Heart right ventricle (tissue), 16 donors: ENCODE data around the gene TIAM1. TPM values are rescaled to one million over a fixed set of nuclear protein-coding genes. Genes with fewer than 3 reads are reported as not detected.
A peak's percentile ranks its signal among the peaks of the same experiment; 100 is the strongest.

ENCODE experiments used
- ATAC-seq, 8 donors: fragments of 200-7000 bp; cut with Tn5 transposase; one replicate each; pipeline ENCODE4 v1.9.1; 2020; ENCODE audit warnings: mild to moderate bottlenecking in 8 of 8, moderate library complexity in 8 of 8, moderate number of reproducible peaks in 1 of 8
- DNase-seq, 2 donors: peaks; one replicate each; pipeline ENCODE4 v3.0.0-alpha.2; 2020
- H3K27ac ChIP-seq, 10 donors: fragments of 200-600 bp; sonication (generic) in 2 of 10; one replicate each; pipeline versions ENCODE4 v1.5.0 to v1.8.0; 2020 to 2022; ENCODE audit warnings: mild to moderate bottlenecking in 3 of 10
- H3K27me3 ChIP-seq, 7 donors: fragments of 200-600 bp; one replicate each; pipeline ENCODE4 v1.8.0; 2021 to 2022; ENCODE audit warnings: mild to moderate bottlenecking in 2 of 7
- H3K36me3 ChIP-seq, 9 donors: fragments of 200-600 bp; sonication (generic) in 1 of 9; one replicate each; pipeline versions ENCODE4 v1.5.0 to v1.8.0; 2020 to 2022; ENCODE audit warnings: mild to moderate bottlenecking in 2 of 9
- H3K4me1 ChIP-seq, 9 donors: fragments of 200-600 bp; sonication (generic) in 1 of 9; one replicate each; pipeline versions ENCODE4 v1.5.0 to v1.8.0; 2020 to 2022; ENCODE audit warnings: mild to moderate bottlenecking in 4 of 9
- H3K4me3 ChIP-seq, 10 donors: fragments of 200-600 bp; sonication (generic) in 2 of 10; one replicate each; pipeline versions ENCODE4 v1.5.0 to v1.8.0; 2020 to 2022; ENCODE audit warnings: mild to moderate bottlenecking in 7 of 10, moderate library complexity in 2 of 10
- H3K9me3 ChIP-seq, 11 donors: fragments of 200-600 bp in 10 of 11; sonication (generic) in 2 of 11; one replicate each; pipeline versions ENCODE4 v1.5.0 to v1.8.0; 2013 to 2022; ENCODE audit warnings: mild to moderate bottlenecking in 2 of 11, control low read depth in 1 of 11, moderate library complexity in 1 of 11
- CTCF ChIP-seq, 9 donors: fragments of 200-600 bp; sonication (generic) in 2 of 9; IDR thresholded peaks; one replicate each; pipeline versions ENCODE4 v1.5.0 to v1.8.0; 2021 to 2022; ENCODE audit warnings: antibody characterized with exemption in 9 of 9, mild to moderate bottlenecking in 5 of 9, moderate library complexity in 1 of 9
- WGBS, 2 donors: extraction: QIAGEN DNeasy Blood & Tissue Kit; methylation state at CpG; one replicate each; pipeline ENCODE4 v1.1.7; 2013; ENCODE audit warnings: inconsistent platforms in 1 of 2; 5-methylcytosine and 5-hydroxymethylcytosine counted together
- intact Hi-C, 10 donors: fragments of 100-400 bp; cut with DNase I; formaldehyde crosslinking; loops; one replicate each; pipeline versions ENCODE4 v1.11.1 to v1.14.2; 2022
- polyA plus RNA-seq, 2 donors: library from polyadenylated mRNA; stranded (reverse); fragments of 200-250 nt; gene quantifications; one replicate each; pipeline ENCODE4 v1.2.3, GENCODE V29; 2013
- total RNA-seq, 10 donors: library from RNA; stranded (reverse); fragmentation: NEBNext Ultra II Directional in 3 of 10; extraction: Animal tissue kit (Norgen Biotek cat#: 25700) in 3 of 10; gene quantifications; one replicate each; pipeline versions ENCODE4 v1.2.1 to v1.2.4, GENCODE V29; 2021 to 2023
- donor health status: Arrhythmogenic right ventricular cardiomyopathy.
- donor health status: ischemic (EF 13 %, LVEDD 7.1; RV severe dilation, severe dysfunction).
- donor health status: healthy with polysubstance abuse.
- donor health status: DM: no; HTN: yes; CAD: no.
- donor health status: DM: no; HTN: no; CAD: no.
- donor health status: ischemic (EF 25% LVEDD 6.9; RV normal size, moderate dysfunction).
- donor health status: ischemic (EF 25% LVEDD 5.7; RV mildly dilated, moderate dysfunction).
- donor health status: healthy.
- donor health status: DM: yes; HTN: yes; CAD: no.
- donor health status: Ischemic cardiomyopathy.
- donor health status: ischemic (EF 35%, LVEDD 5.7; RV mildly dilated, moderate dysfunction).
- donor health status: nonischemic (EF 11% LVEDD 7.7; RV severe dilation, severe dysfunction).
- donor health status: DM: yes; HTN: yes; CAD: no.
- donor health status: PGD.
- donor health status: ischemic (EF 29% LVEDD 5.4; RV normal size, mild dysfunction).
- donor health status: nonischemic (EF 23%, LVEDD 6.1; RV moderate dilation, normal function).

Gene TIAM1
- total and polyA plus RNA-seq, 12 donors: 0.97 to 4.5 (median 2.0) TPM

GRCh38 chr21:31294691-31295090 lies 49.4 kb downstream of the TIAM1 start:
- Histone ChIP-seq H3K4me3 (no peak overlapping the region), H3K9me3 (no peaks in the 10 kb centered on the region), H3K4me1 (no peaks in the 10 kb centered on the region), H3K36me3 (no peaks in the 10 kb centered on the region), H3K27ac (no peak overlapping the region), H3K27me3 (no peaks in the 10 kb centered on the region)
- intact Hi-C loops: no loop called here
- no peak for ATAC-seq
- 96 to 97% methylated on average over 11 of the region's 11 CpGs for WGBS, 2 donors
- TF ChIP-seq CTCF (IDR thresholded peaks at IDR 0.05): no peak
- DNase-seq: no peak

GRCh38 chr21:31293986-31294385 lies 50.1 kb downstream of the TIAM1 start:
- no peak overlapping the region for H3K27ac ChIP-seq
- intact Hi-C loops: no loop called here
- no peak overlapping the region for H3K4me3 ChIP-seq
- no peak for TF ChIP-seq CTCF (IDR thresholded peaks at IDR 0.05)
- no peak for DNase-seq
- H3K9me3 ChIP-seq: no peaks in the 10 kb centered on the region
- H3K4me1 ChIP-seq: no peaks in the 10 kb centered on the region
- H3K36me3 ChIP-seq: no peaks in the 10 kb centered on the region
- H3K27me3 ChIP-seq: no peaks in the 10 kb centered on the region
- peak in 1 of 8 donors; percentile 86 for ATAC-seq

GRCh38 chr21:31290765-31291164 lies 53.3 kb downstream of the TIAM1 start:
- Histone ChIP-seq H3K27ac (no peak overlapping the region), H3K9me3 (peaks cover 0 to 12% (median 3%) of the 10 kb centered on the region in 11 donors), H3K36me3 (no peaks in the 10 kb centered on the region), H3K4me1 (no peaks in the 10 kb centered on the region), H3K4me3 (no peak overlapping the region), H3K27me3 (no peaks in the 10 kb centered on the region)
- ATAC-seq: no peak
- TF ChIP-seq CTCF (IDR thresholded peaks at IDR 0.05): no peak
- intact Hi-C loops: no loop called here
- WGBS, 2 donors: 85 to 87% methylated on average over 5 of the region's 5 CpGs
- no peak for DNase-seq

GRCh38 chr21:31289702-31290101 lies 54.4 kb downstream of the TIAM1 start:
- Histone ChIP-seq H3K27me3 (peaks cover 0 to 4% (median 0%) of the 10 kb centered on the region in 7 donors), H3K27ac (no peak overlapping the region), H3K9me3 (peaks cover 0 to 12% (median 3%) of the 10 kb centered on the region in 11 donors), H3K4me3 (no peak overlapping the region), H3K36me3 (no peaks in the 10 kb centered on the region), H3K4me1 (no peaks in the 10 kb centered on the region)
- TF ChIP-seq CTCF (IDR thresholded peaks at IDR 0.05): no peak
- ATAC-seq (no peak), DNase-seq (no peak)
- WGBS, 2 donors: 68 to 73% methylated on average over 4 of the region's 4 CpGs
- intact Hi-C loops: no loop called here
